Astrocyte (in vitro differentiated cells and primary cell): Measurements from ENCODE around the gene CNTN6. TPM values are rescaled to one million over a fixed set of nuclear protein-coding genes. Genes with fewer than 3 reads are reported as not detected.

Experiments used
- DNase-seq: peaks from one replicate; pipeline ENCODE4 v3.0.0-alpha.2; 2010; ENCODE audit warnings: low read depth
- FAIRE-seq: peaks from 2 replicates; lab custom pipeline; 2011; peaks lifted over from hg19 to GRCh38; lab: Jason Lieb, UNC
- H2AFZ ChIP-seq: 2 replicates; pipeline ENCODE4 v1.6.0; 2012; ENCODE audit warnings: low read depth, low read length, inconsistent platforms
- H3K27ac ChIP-seq: 2 replicates; pipeline ENCODE4 v1.5.1; 2011; ENCODE audit warnings: low read depth, low read length, inconsistent platforms
- H3K27me3 ChIP-seq: 2 replicates; pipeline ENCODE4 v1.6.0; 2011; ENCODE audit warnings: low read length, inconsistent platforms; ENCODE audit not compliant: insufficient read depth
- H3K36me3 ChIP-seq: 2 replicates; pipeline ENCODE4 v1.5.1; 2011; ENCODE audit warnings: low read length, inconsistent platforms; ENCODE audit not compliant: insufficient read depth
- H3K4me1 ChIP-seq: 2 replicates; pipeline ENCODE4 v1.5.1; 2011; ENCODE audit warnings: low read length, inconsistent platforms; ENCODE audit not compliant: insufficient read depth
- H3K4me2 ChIP-seq: 2 replicates; pipeline ENCODE4 v1.6.0; 2012; ENCODE audit warnings: low read length, inconsistent platforms
- H3K4me3 ChIP-seq: 2 replicates; pipeline ENCODE4 v1.5.1; 2011; ENCODE audit warnings: low read depth, mild to moderate bottlenecking, low read length, inconsistent platforms; ENCODE audit not compliant: insufficient read depth
- H3K79me2 ChIP-seq: 2 replicates; pipeline ENCODE4 v1.6.0; 2012; ENCODE audit warnings: mild to moderate bottlenecking, low read length, inconsistent platforms; ENCODE audit not compliant: insufficient read depth
- H3K9ac ChIP-seq: 2 replicates; pipeline ENCODE4 v1.6.0; 2012; ENCODE audit warnings: mild to moderate bottlenecking, low read length, inconsistent platforms
- H3K9me3 ChIP-seq: 2 replicates; pipeline ENCODE4 v1.5.1; 2012; ENCODE audit warnings: low read depth, mild to moderate bottlenecking, low read length, inconsistent platforms; ENCODE audit not compliant: insufficient read depth
- H4K20me1 ChIP-seq: 2 replicates; pipeline ENCODE4 v1.6.0; 2012; ENCODE audit warnings: low read length, inconsistent platforms; ENCODE audit not compliant: insufficient read depth
- H3K27ac Mint-ChIP-seq: one replicate; pipeline ENCODE4 v1.8.0; 2021; ENCODE audit warnings: mild to moderate bottlenecking, mixed read lengths; ENCODE audit not compliant: unreplicated experiment
- H3K27me3 Mint-ChIP-seq: one replicate; pipeline ENCODE4 v1.8.0; 2021; ENCODE audit warnings: low read depth, mixed read lengths; ENCODE audit not compliant: unreplicated experiment
- H3K36me3 Mint-ChIP-seq: one replicate; pipeline ENCODE4 v1.8.0; 2021; ENCODE audit warnings: low read depth, mixed read lengths; ENCODE audit not compliant: unreplicated experiment
- H3K4me1 Mint-ChIP-seq: one replicate; pipeline ENCODE4 v1.8.0; 2021; ENCODE audit warnings: low read depth, mixed read lengths; ENCODE audit not compliant: unreplicated experiment
- H3K4me3 Mint-ChIP-seq: one replicate; pipeline ENCODE4 v1.8.0; 2021; ENCODE audit warnings: mild to moderate bottlenecking, moderate library complexity, mixed read lengths; ENCODE audit not compliant: unreplicated experiment
- H3K9me3 Mint-ChIP-seq: one replicate; pipeline ENCODE4 v1.8.0; 2021; ENCODE audit warnings: mild to moderate bottlenecking, mixed read lengths; ENCODE audit not compliant: unreplicated experiment
- EZH2 ChIP-seq: IDR thresholded peaks from 2 replicates; pipeline ENCODE4 v1.6.1; 2012; ENCODE audit warnings: mild to moderate bottlenecking, low read length, inconsistent platforms; ENCODE audit not compliant: insufficient read depth
- total RNA-seq: library from RNA; stranded (reverse); gene quantifications from 2 replicates; pipeline ENCODE4 v1.2.1, GENCODE V29; 2021
- TF ChIP-seq, protein P1 (sequence below): IDR thresholded peaks from 2 replicates; pipeline ENCODE4 v1.5.1; 2011; ENCODE audit warnings: low read depth, mild to moderate bottlenecking, inconsistent platforms, low read length, moderate library complexity; ENCODE audit not compliant: insufficient read depth

Gene CNTN6
- total RNA-seq, 1 donor from 2014 or later, result not detected

- Mint-ChIP-seq H3K27me3 (no peaks in the 10 kb centered on the region), H3K4me3 (no peak overlapping the region), H3K9me3 (no peaks in the 10 kb centered on the region), H3K27ac (no peak overlapping the region), H3K4me1 (no peaks in the 10 kb centered on the region), H3K36me3 (no peaks in the 10 kb centered on the region)
- H3K4me2 ChIP-seq, result no peak overlapping the region
- H3K9me3 ChIP-seq, result no peaks in the 10 kb centered on the region
- peak; percentile 37 for DNase-seq
- no peak overlapping the region for H3K9ac ChIP-seq
- no peak for FAIRE-seq
- no peak overlapping the region for H3K27ac ChIP-seq
- no peak overlapping the region for H3K4me3 ChIP-seq
- no peaks in the 10 kb centered on the region for H4K20me1 ChIP-seq
- no peak overlapping the region for H2AFZ ChIP-seq
- TF ChIP-seq, protein P1, sequence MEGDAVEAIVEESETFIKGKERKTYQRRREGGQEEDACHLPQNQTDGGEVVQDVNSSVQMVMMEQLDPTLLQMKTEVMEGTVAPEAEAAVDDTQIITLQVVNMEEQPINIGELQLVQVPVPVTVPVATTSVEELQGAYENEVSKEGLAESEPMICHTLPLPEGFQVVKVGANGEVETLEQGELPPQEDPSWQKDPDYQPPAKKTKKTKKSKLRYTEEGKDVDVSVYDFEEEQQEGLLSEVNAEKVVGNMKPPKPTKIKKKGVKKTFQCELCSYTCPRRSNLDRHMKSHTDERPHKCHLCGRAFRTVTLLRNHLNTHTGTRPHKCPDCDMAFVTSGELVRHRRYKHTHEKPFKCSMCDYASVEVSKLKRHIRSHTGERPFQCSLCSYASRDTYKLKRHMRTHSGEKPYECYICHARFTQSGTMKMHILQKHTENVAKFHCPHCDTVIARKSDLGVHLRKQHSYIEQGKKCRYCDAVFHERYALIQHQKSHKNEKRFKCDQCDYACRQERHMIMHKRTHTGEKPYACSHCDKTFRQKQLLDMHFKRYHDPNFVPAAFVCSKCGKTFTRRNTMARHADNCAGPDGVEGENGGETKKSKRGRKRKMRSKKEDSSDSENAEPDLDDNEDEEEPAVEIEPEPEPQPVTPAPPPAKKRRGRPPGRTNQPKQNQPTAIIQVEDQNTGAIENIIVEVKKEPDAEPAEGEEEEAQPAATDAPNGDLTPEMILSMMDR, result peak; percentile 74
- TF ChIP-seq EZH2, result no peak
- H3K4me1 ChIP-seq, result peaks cover 4% of the 10 kb centered on the region
- H3K27me3 ChIP-seq, result no peaks in the 10 kb centered on the region
- H3K36me3 ChIP-seq, result no peaks in the 10 kb centered on the region
- no peaks in the 10 kb centered on the region for H3K79me2 ChIP-seq
These were observed 10.7 kb upstream of the CNTN6 start for GRCh38 chr3:1082108-1082507.

DNA sequence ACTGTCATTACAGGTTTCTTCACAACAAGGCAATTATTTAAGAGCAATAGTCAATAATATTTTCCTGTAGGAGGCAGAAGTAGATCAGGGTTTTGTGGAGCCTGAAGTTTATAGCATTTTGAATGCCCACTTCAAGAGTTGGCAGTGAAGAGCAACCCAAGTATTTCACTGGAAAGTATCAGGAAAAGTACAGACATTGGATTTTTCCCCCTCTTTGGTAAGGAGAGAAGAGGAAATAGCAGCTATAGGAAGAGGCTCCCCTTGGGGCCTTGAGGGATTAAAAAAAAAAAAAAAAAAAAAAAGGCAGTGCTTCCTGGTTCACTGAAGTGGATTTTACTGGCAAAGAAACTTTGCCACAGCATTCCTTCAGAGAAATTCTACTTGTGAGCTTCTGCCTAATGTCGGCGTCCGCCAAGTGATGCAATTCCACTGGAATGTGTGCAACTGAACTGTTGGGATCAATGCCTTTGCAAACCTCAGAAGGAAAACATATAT is 5.7 kb upstream of the CNTN6 start:
- Histone ChIP-seq H2AFZ (no peak overlapping the region), H3K36me3 (no peaks in the 10 kb centered on the region), H3K27me3 (no peaks in the 10 kb centered on the region), H4K20me1 (no peaks in the 10 kb centered on the region), H3K4me2 (peak overlapping the region; percentile 58), H3K4me3 (no peak overlapping the region), H3K27ac (no peak overlapping the region), H3K4me1 (peaks cover 20% of the 10 kb centered on the region), H3K9ac (no peak overlapping the region), H3K9me3 (no peaks in the 10 kb centered on the region), H3K79me2 (no peaks in the 10 kb centered on the region)
- FAIRE-seq (no peak), DNase-seq (peak; percentile 95)
- no peaks in the 10 kb centered on the region for H3K27me3 Mint-ChIP-seq
- no peak overlapping the region for H3K4me3 Mint-ChIP-seq
- no peak for TF ChIP-seq EZH2
- TF ChIP-seq, protein P1, result peak; percentile 30
- no peaks in the 10 kb centered on the region for H3K9me3 Mint-ChIP-seq
- no peaks in the 10 kb centered on the region for H3K4me1 Mint-ChIP-seq
- H3K36me3 Mint-ChIP-seq, result no peaks in the 10 kb centered on the region
- H3K27ac Mint-ChIP-seq, result no peak overlapping the region

DNA sequence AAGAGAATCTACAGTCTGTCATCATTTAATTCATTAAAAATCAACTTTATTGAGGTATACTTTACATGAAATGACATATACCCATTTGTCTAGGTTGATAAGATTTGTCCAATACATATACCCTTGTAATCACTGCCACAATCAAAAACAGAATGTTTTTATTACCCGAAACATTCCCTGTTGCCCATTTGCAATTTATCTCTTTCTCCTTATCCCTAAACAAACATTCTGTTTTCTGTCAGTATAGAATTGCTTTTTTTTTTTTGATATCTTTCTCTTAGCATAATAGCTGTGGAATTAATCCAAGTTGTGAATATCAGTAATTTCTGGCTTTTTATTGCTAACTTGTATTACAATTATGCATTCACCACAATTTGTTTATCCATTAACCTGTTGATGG is 4.3 kb upstream of the CNTN6 start:
- no peaks in the 10 kb centered on the region for H3K9me3 ChIP-seq
- H3K79me2 ChIP-seq, result no peaks in the 10 kb centered on the region
- no peaks in the 10 kb centered on the region for H3K36me3 Mint-ChIP-seq
- no peaks in the 10 kb centered on the region for H3K9me3 Mint-ChIP-seq
- no peaks in the 10 kb centered on the region for H3K36me3 ChIP-seq
- H3K27me3 ChIP-seq, result no peaks in the 10 kb centered on the region
- no peak overlapping the region for H3K9ac ChIP-seq
- no peak overlapping the region for H3K4me3 ChIP-seq
- H3K4me1 ChIP-seq, result peaks cover 20% of the 10 kb centered on the region
- no peak overlapping the region for H3K27ac ChIP-seq
- H3K4me1 Mint-ChIP-seq, result no peaks in the 10 kb centered on the region
- no peak for FAIRE-seq
- H3K4me3 Mint-ChIP-seq, result no peak overlapping the region
- H3K27ac Mint-ChIP-seq, result no peak overlapping the region
- no peak for DNase-seq
- TF ChIP-seq, protein P1, result no peak
- no peak for TF ChIP-seq EZH2
- H3K4me2 ChIP-seq, result no peak overlapping the region
- no peak overlapping the region for H2AFZ ChIP-seq
- no peaks in the 10 kb centered on the region for H4K20me1 ChIP-seq
- H3K27me3 Mint-ChIP-seq, result no peaks in the 10 kb centered on the region
